DMS79 treated with DMSO at 0.1 percent for 48 hours (cell line): Measurements from ENCODE around the gene PCED1A.
"Not testable (repeated sequence)": the region's sequence is repeated elsewhere in the genome, so short reads cannot be mapped to it uniquely, and the experiment has no call there.

Source experiments
- DNase-seq: peaks from one replicate; lab custom pipeline; 2025; lab: John Stamatoyannopoulos, UW

The PCED1A gene

DNA sequence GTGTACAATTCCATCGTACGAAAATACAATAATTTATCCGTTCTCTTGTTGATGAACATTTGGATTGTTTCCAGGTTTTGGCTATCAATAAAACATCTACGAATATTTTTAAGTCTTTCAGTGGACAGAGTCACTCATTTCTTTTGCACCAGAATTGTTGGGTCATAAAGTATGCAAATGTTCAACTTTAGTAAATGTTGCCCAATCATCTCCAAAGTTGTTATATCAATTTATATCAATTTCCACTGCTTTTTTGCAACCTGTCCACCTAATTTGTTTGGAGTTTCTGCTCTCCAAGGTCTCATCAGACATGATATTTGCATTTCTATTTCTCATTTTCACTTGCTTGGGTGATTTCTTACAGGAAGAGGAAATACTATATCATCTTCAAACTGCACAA, 13.8 kb downstream of the PCED1A start:
- no peak for DNase-seq

DNA sequence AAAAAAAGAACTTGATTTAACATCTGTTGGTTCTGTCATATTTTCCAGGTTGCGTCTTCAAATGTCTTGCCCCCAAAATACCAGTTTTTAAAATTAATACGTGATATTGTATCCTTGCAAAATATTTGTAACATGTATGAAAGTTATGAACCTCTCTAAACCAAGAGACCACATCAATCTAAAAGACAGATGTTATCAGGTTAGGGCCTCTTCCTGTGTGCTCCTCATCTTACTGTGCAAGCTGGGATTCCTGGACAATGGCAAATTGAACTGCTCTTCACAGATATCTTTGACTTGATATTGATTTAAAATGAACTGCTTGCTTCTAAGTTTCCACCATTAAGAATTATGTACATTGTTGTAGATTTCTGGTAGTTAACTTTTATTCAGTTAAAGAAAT, 14.7 kb downstream of the PCED1A start:
- no peak for DNase-seq

DNA sequence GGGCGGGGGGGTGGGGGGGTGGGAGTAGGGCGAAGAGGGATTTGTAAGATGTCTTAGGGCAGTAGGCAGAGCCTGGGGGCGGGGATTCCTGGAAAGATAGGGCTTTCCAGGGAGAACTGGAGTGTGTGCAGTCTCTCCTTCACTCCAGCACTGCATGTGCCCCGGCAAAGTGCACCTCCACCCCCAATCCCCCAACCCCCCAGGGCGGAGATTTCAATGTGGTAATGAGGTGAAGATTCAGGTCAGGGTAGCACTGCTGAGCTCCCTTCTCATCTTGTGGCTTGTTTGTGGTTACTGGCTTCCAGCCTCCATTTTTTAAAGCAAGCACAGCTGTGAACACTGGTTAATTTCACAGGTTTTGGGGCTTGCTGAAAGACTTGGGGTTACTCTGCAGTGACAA, 18.4 kb downstream of the PCED1A start:
- DNase-seq = no peak

DNA sequence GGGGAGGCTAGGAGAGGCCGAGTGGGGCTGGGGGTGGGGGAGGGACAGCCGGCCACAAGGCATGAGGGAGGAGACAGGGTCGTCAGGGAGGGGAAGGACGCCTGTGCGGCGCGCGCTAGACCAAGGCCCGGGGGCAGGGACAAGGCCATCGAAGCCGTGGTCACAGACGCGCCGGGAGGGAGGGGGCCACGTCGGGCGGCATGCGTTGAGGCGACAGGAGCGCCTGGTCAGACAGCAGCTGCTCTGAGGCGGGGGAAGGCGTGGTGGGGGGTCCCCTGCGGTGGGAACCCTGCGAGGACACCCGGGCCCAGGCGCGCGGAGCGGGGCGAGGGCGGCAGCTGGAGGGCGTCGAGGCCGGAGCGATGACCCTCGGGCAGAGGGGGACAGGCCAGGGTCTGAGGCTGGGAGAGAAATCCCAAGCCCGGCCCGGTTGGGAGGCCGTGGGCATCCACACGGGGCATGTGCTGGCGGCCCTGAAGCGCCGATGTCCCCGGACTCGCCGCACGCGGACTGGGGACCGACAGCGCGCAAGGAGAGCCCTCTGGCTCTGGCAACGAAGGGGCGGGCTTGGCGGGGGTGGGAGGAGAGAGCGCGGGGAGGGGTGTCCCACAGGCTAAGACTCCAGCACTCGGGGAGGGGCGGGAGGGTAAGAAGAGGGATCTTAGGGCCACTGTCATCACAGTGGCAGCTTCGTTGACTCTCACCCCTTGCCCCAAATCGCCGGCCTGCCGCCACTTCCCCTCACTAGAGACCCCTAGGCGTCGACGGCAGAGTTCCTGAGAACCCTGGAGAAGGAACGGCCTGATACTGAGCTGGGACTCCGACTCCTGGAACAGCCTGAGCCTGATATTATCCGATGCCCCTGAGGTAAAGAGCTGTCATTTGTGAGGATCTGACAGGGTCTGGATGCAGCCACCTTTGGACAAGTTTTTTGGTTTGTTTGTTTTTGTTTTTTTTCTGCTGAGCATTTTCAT, 19.3 kb downstream of the PCED1A start:
- no peak for DNase-seq

DNA sequence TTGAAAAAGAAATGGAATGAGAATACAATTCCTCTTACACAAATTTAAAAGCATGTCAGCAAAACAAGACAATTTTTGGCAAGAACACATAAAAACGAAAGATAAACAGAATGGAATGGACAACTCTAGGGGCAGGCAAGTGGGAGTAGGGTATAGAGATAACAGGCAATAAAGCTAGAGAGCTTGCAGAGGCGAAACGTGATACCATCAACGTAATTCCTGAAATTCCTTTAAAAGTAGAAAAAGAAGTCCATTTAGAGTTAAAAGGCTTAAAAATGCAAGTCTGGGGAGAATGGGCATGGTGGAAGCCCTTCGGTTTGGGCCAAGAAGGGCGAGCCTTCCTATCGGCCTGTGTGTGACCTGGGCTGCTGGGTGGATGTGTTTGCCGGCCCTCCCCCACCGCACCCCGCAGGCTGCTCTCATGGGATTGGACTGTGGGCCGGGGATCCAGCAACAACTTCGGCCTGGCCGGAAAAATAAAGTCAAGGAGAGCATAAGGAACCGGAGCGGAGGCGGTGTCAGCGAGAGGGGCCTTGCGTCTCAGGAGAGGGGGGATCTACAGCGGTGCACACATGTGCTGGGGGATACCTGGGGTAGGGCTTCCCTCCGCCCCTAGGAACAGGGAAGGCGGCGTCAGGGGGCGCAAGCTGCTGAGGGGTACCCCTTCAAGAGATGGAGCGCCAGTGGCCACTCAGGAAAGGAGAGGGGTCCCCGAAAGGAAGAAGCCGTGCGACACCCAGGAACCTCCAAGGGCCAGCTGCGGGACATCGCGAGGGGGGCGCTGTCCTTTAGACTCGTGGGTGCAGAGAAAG, 20.2 kb downstream of the PCED1A start:
- no peak for DNase-seq

DNA sequence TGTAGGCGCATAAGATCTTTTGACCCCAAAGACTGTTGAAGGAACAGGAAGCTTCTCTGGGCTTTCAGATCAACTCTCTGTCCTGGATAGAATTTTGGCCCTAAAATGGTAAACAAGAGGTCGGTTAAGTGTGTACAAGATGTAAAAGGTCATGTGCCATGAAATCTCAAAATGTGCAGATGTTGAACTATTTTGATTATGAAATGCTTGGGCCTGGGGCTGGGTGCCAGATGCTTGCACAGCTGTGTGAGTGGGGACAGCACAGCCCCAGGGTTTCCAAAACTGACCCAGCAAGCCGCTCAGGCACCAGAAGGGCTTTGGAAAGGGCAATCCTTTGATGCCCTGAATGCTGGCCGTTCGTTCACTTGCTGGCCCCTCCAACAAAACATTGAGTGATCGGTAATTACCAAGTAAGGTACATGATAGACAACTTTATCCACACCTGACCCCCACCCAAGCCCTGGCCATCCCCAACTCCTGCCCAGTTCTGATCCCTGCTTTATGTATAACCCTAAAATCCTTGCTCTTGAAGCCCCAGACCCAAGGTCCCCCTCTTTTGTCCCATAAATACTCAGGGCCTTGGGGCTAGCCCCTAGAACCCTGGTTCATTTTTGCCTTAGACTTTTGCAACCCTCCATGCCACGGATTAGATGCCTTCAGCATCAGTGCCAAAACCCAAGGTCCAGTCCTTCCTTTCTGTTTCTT, 22.4 kb downstream of the PCED1A start:
- no peak for DNase-seq

DNA sequence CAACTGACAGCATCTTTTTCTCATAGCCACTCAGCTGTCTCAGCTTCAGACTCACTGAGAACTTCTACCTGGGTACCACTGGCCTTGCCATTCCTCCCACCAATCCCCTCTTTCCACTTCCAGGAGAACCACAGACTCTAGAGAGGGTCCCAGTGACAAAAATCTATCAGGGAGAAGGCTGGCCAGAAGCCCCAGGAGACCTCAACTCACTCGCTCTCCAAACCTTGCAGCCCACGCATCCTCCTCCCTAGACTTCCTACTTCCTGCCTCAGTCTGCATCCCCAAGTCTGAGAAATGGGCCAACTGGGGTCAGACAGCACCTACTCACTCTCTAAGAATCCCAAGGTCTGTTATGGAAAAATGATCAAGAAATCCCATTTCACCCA, 23.1 kb downstream of the PCED1A start:
- no peak for DNase-seq

DNA sequence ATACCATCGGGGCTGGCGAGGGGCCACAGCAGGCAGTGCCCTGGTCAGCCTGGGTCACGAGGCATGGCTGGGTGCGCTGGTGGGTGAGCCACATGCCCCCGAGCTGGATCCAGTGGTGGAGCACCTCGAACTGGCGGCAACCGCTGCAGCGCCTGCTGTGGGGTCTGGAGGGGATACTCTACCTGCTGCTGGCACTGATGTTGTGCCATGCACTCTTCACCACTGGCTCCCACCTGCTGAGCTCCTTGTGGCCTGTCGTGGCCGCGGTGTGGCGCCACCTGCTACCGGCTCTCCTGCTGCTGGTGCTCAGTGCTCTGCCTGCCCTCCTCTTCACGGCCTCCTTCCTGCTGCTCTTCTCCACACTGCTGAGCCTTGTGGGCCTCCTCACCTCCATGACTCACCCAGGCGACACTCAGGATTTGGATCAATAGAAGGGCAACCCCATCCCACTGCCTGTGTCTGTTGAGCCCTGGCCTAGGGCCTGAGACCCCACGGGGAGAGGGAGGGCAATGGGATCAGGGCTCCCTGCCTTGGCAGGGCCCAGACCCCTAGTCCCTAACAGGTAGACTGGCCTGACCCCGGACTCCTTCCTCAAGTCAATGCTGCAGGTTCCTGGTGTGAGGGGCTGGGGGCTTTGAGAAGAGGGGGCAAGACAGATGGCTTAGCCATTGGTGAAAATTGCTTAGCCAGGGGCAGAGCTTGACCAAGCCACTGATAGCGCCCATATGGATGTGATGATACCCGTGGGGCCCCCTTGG, 23.7 kb downstream of the PCED1A start:
- no peak for DNase-seq

DNA sequence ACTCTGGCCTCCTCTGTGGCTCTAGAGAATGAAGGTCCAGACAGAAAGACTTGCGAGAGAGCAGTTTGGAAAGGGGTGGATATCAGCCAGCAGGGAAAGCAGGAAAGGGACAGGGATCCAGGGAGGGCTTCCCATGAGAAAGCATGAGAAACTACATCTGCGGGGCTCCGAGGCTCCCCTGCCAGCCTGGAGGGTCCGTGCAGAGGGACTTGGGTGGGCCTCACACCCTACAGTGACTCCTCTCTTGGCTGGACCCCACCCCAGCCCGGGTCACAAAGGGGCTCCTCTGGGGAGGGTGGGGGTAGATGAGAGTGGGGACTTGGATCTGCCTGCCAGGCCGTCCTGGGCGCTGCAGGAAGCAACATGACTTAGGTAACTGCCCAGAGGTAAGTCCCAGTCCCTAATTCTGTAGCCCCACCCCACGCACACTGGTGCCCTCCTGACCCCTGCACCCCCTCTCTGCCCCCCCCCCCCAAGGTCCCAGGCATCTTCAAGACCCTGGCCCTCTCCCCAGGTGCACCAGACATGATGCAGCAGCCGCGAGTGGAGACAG, 24.3 kb downstream of the PCED1A start, which contains the start of gene TMEM239:
Gene TMEM239, plus strand, starts transcription at position 335 of the 553 bp plus-strand sequence. Its CDS starts 191 bp downstream, at position 526.
- DNase-seq = no peak

DNA sequence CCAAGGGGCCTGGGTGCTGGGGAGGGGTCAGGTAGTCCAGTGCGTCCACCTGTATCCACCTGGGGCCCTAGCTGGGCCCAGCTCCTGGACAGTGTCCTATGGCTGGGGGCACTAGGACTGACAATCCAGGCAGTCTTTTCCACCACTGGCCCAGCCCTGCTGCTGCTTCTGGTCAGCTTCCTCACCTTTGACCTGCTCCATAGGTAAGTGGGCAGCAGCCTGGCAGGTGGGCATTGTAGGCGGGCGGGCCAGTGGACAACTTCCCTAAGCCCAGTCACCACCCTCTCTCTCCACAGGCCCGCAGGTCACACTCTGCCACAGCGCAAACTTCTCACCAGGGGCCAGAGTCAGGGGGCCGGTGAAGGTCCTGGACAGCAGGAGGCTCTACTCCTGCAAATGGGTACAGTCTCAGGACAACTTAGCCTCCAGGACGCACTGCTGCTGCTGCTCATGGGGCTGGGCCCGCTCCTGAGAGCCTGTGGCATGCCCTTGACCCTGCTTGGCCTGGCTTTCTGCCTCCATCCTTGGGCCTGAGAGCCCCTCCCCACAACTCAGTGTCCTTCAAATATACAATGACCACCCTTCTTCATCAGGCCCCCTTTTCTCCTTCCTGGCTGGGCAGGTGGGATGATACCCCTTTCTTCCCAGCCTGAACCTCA, 25.1 kb downstream of the PCED1A start:
- DNase-seq = no peak

DNA sequence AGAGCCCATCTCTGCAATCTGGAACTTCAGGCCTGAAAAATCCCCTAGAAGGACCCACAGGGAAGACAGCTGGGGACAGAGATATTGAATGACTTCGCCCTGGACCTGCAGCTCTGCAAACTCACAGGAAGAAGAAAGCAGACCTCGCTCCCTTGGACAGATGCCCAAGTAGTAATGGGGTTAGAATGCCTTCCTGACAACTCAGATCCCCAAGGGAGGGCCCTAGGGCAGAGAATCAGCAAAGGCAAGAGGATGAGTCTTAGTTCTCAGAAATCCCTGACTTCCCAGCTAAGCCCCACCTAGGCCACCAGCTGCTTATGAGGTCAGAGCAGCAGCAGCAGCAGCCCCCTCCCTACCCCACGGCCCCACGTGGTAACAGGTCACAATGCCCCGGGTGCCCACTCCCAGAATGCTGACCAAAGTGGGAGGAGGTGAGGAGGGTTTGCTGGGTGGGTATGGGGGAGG, 25.8 kb downstream of the PCED1A start, which contains the start of gene C20orf141:
Gene C20orf141, plus strand, starts transcription at position 401 of the 465 bp plus-strand sequence. CDS start 198 bp downstream, outside the sequence.
- no peak for DNase-seq

DNA sequence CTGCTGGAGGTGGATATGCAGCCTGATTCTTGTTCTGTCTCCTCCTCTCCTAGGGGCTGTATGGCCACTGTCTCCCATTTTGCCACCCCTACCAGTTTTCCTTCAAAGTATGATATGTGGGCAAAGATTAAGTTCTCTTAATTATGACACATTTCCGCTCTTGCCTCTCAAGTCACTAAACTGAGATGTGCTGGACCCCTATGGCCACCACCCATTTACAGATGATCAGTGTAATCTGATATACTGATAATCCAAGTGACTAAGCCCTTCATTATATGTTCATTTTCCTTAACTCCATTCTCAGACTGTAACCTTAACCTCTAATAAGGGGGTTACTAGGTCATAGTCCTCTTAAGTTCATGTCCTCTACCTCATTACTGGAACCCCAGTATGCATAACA, 26.4 kb downstream of the PCED1A start:
- no peak for DNase-seq

DNA sequence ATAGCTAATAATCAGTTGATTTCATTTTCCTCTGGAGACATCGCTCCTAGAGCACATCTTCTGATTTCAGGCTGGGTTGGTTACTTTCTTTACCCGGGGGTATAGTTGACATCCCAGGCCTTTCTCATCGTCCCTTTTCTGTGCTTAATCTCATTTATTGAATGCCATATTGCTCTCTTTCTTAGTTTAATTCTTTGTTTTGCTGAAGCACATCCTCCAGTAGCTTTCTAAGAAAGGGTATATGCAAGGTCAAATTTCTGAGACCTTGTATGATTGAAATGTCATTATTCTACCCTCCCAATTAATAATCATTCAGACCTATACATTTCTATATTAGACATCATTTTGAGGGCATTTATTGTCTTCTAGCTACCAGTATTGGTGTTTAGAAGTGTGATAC, 28.3 kb downstream of the PCED1A start:
- no peak for DNase-seq

DNA sequence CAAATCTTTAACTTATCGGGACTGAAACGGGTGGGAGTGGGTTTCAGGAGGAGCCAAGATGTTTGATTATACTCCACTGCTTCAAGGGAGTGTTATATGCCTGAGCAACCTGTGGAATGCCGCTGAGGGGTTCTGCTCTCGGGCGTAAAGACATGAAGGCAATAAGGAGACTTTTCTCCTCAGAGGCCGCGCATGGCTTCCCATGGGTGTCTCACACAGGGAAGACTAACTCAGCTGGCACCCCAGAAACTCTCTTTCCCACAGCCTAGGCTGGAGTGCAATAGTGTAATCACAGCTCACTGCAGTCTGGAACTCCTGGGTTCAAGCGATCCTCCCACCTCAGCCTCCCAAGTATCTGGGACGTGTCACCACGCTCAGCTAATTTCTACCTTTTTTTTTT, 30.8 kb downstream of the PCED1A start:
- no peak for DNase-seq

DNA sequence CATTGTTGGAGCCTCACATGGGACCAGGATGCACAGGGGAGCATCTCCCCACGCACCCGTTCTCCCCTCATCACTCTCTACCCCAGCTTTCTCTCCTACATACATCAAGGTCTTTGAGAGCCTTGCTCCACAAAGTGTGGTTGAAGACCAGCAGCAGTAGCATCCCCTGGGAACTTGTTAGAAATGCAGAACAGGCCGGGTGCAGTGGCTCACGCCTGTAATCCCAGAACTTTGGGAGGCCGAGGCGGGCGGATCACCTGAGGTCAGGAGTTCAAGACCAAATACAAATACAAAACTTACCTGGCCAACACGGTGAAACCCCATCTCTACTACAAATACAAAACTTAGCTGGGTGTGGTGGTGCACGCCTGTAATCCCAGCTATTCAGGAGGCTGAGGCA, 32.5 kb downstream of the PCED1A start:
- not testable (repeated sequence) for DNase-seq

DNA sequence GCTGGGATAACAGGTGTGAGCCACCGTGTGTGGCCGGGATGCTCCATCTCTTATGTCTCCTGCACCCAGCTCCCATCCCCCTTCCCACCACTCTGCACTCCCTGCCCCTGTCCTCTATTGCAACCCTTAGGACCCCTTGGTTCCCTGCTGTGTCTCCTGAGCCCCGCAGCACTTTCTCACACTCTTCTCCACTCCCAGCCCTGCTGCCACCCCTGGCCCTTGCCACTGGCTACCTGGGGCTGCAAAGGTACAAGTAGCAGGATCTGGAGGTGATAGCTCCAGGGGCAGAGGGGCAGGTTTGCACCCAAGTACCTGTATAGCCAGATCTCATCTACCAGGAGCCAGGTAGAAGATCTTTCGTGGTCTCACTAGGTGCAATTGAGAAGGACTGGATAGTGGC, 33.4 kb downstream of the PCED1A start:
- no peak for DNase-seq

DNA sequence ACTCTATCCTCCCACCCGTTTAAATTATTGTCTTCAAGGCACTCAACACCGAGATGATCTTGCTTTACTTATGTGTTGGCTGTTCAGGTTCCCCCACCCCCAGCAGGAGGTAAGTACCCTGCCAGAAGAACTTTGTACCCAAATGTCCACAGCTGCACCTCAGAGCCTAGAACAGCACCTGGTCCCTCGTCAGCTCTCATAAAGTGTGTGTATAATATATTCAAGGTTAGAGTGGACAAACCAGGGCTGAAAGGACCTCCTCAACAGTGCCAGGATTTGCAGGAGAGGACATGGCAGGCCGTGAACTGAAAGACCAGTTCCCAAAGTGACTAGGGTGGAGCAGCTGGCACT, 34.1 kb downstream of the PCED1A start:
- DNase-seq = no peak

DNA sequence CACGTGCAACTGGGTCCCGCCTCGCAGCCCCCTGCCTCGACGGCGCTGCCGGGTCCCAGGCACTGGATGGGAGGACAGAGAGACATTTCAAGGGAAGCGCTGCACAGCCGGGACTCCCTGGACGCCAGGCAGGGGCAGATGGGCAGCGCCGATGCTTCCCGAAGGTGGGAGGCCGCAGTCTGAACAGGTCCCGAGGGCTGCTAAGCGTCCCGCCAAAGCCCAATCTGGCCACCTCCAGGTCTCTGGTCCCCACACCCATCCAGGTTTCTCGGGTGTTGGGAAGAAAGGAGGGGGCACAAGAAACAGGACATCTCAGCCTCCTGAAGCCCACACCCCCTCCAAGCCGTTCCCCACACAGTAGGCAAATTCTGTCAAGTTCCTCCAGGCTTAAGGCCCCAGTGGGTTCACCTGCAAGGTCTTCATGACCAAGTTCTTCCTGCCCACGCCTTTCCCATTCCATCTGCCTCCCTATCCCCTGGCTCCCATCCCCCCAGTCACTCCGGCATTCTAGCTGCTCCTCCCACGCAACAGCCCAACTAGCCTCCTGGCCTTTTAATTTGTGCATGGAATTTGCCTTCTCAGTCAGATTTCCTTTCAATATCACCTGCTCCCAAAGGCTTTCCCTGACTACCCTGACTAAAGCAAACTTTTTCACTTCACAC, 34.6 kb downstream of the PCED1A start:
- DNase-seq = no peak

DNA sequence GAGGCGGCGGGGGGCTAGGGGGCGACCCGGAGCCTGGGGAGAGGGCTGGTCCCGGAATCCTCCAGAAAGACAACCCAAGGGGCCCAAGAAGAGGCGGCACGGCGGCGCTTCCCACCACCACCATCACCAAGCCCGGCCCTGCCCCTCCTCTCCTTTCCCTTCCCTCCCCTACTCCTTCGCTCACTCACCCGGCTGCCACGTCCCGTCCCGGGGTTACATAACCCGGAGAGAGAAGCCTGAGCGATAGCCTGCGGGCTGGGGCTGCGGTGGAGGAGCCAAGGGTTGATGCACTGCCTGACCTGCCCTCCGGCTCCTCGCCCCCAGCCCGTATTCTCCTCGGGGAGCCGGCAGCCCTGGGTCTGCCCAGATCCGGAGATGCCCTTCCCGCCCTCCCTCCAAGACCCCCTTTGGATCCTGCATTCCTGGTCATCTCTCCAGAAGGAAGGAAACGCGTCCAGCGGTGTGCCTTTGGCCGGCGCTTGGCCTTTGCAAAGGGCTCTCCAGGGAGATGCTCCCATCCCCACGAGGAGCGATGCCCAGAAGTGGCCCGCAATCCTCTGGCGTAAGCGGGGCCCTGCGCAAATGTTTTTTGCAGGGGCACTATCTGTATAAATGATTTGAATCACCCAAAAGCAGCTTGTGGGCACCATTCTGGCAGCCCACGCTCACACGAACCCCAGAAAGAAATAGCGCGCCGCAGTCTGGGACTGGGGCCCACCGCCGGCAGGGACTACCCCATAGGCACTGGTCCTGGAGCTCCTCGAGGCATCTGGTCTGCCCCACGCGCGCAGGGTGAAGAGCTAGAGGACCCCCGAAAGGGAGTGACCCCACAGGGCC, 35.4 kb downstream of the PCED1A start:
- no peak for DNase-seq
